HEK293 (cell line): ENCODE results near the gene CFAP97.

Source experiments
- BCL11B ChIP-seq: fragments of 450-650 bp; formaldehyde crosslinking; IDR thresholded peaks from 2 replicates; pipeline ENCODE4 v1.5.1; 2016; ENCODE audit warnings: low read depth, missing biosample characterization, missing genetic modification characterization
- ELK4 ChIP-seq: IDR thresholded peaks from 2 replicates; pipeline ENCODE4 v1.6.1; 2011; ENCODE audit warnings: mild to moderate bottlenecking, low read depth, low read length, borderline replicate concordance
- HIC1 ChIP-seq: fragments of 450-650 bp; formaldehyde crosslinking; IDR thresholded peaks from 2 replicates; pipeline ENCODE4 v1.5.1; 2016; ENCODE audit warnings: missing biosample characterization, missing genetic modification characterization
- HOXC10 ChIP-seq: sonication (generic); formaldehyde crosslinking; IDR thresholded peaks from 2 replicates; pipeline ENCODE4 v1.8.1; 2023; ENCODE audit warnings: mild to moderate bottlenecking, missing genetic modification reagents
- KLF1 ChIP-seq: fragments of 450-650 bp; formaldehyde crosslinking; IDR thresholded peaks from 2 replicates; pipeline ENCODE4 v1.5.1; 2016; ENCODE audit warnings: missing biosample characterization, missing genetic modification characterization
- KLF10 ChIP-seq: fragments of 450-650 bp; IDR thresholded peaks from 2 replicates; pipeline ENCODE4 v1.5.1; 2018; ENCODE audit warnings: missing biosample characterization, mild to moderate bottlenecking, missing genetic modification characterization
- MEIS1 ChIP-seq: sonication (generic); formaldehyde crosslinking; IDR thresholded peaks from 2 replicates; pipeline ENCODE4 v1.8.1; 2022; ENCODE audit warnings: missing genetic modification reagents, mild to moderate bottlenecking, borderline replicate concordance
- REST ChIP-seq: fragments of 450-650 bp; formaldehyde crosslinking; IDR thresholded peaks from 2 replicates; pipeline ENCODE4 v1.5.1; 2016; ENCODE audit warnings: missing biosample characterization, missing genetic modification characterization
- TCF7L2 ChIP-seq: IDR thresholded peaks from 2 replicates; pipeline ENCODE4 v1.6.1; 2011; ENCODE audit warnings: low read depth, mild to moderate bottlenecking, inconsistent platforms, low read length, moderate library complexity, borderline replicate concordance
- WT1 ChIP-seq: fragments of 450-650 bp; formaldehyde crosslinking; IDR thresholded peaks from 2 replicates; pipeline ENCODE4 v1.5.1; 2016; ENCODE audit warnings: missing biosample characterization, missing genetic modification characterization
- ZBTB8A ChIP-seq: fragments of 450-650 bp; formaldehyde crosslinking; IDR thresholded peaks from 2 replicates; pipeline ENCODE4 v1.5.1; 2016; ENCODE audit warnings: missing biosample characterization, missing genetic modification characterization
- ZFHX2 ChIP-seq: fragments of 450-650 bp; formaldehyde crosslinking; conservative IDR thresholded peaks from 2 replicates; pipeline ENCODE4 v1.5.1; 2016; ENCODE audit warnings: missing biosample characterization, missing genetic modification characterization
- ZNF114 ChIP-seq: fragments of 450-650 bp; formaldehyde crosslinking; IDR thresholded peaks from 2 replicates; pipeline ENCODE4 v1.5.0; 2017; ENCODE audit warnings: missing biosample characterization, missing genetic modification characterization
- ZNF184 ChIP-seq: fragments of 450-650 bp; IDR thresholded peaks from 2 replicates; pipeline ENCODE4 v1.5.1; 2018; ENCODE audit warnings: missing biosample characterization, mild to moderate bottlenecking, missing genetic modification characterization
- ZNF202 ChIP-seq: fragments of 450-650 bp; formaldehyde crosslinking; IDR thresholded peaks from 2 replicates; pipeline ENCODE4 v1.5.1; 2016; ENCODE audit warnings: missing biosample characterization, missing genetic modification characterization, borderline replicate concordance
- ZNF214 ChIP-seq: fragments of 450-650 bp; formaldehyde crosslinking; IDR thresholded peaks from 2 replicates; pipeline ENCODE4 v1.5.1; 2017; ENCODE audit warnings: missing biosample characterization, mild to moderate bottlenecking, missing genetic modification characterization, borderline replicate concordance
- ZNF239 ChIP-seq: fragments of 450-650 bp; formaldehyde crosslinking; IDR thresholded peaks from 2 replicates; pipeline ENCODE4 v1.5.1; 2016; ENCODE audit warnings: missing biosample characterization, missing genetic modification characterization
- ZNF513 ChIP-seq: fragments of 450-650 bp; IDR thresholded peaks from 2 replicates; pipeline ENCODE4 v1.5.1; 2018; ENCODE audit warnings: missing biosample characterization, missing genetic modification characterization
- ZNF561 ChIP-seq: fragments of 450-650 bp; IDR thresholded peaks from 2 replicates; pipeline ENCODE4 v1.5.1; 2018; ENCODE audit warnings: missing biosample characterization, missing genetic modification characterization, borderline replicate concordance
- ZNF664 ChIP-seq: fragments of 450-650 bp; formaldehyde crosslinking; IDR thresholded peaks from 2 replicates; pipeline ENCODE4 v1.5.1; 2016; ENCODE audit warnings: missing biosample characterization, missing genetic modification characterization
- ZNF670 ChIP-seq: fragments of 450-650 bp; formaldehyde crosslinking; IDR thresholded peaks from 2 replicates; pipeline ENCODE4 v1.5.1; 2016; ENCODE audit warnings: missing biosample characterization, missing genetic modification characterization, low read depth
- ZNF830 ChIP-seq: fragments of 450-650 bp; IDR thresholded peaks from 2 replicates; pipeline ENCODE4 v1.5.0; 2018; ENCODE audit warnings: missing biosample characterization, missing genetic modification characterization, low read depth, mild to moderate bottlenecking, moderate library complexity
- ZNF843 ChIP-seq: fragments of 450-650 bp; formaldehyde crosslinking; IDR thresholded peaks from 2 replicates; pipeline ENCODE4 v1.5.1; 2016; ENCODE audit warnings: missing biosample characterization, missing genetic modification characterization
- ZXDB ChIP-seq: fragments of 450-650 bp; formaldehyde crosslinking; IDR thresholded peaks from 2 replicates; pipeline ENCODE4 v1.5.1; 2016; ENCODE audit warnings: missing biosample characterization, missing genetic modification characterization
- TF ChIP-seq, protein P1 (sequence below): fragments of 450-650 bp; formaldehyde crosslinking; IDR thresholded peaks from 2 replicates; pipeline ENCODE4 v1.5.1; 2016; ENCODE audit warnings: missing biosample characterization, missing genetic modification characterization
- TF ChIP-seq, protein P2 (sequence below): fragments of 450-650 bp; formaldehyde crosslinking; IDR thresholded peaks from 2 replicates; pipeline ENCODE4 v1.5.1; 2016; ENCODE audit warnings: missing biosample characterization, missing genetic modification characterization

CFAP97 gene

DNA sequence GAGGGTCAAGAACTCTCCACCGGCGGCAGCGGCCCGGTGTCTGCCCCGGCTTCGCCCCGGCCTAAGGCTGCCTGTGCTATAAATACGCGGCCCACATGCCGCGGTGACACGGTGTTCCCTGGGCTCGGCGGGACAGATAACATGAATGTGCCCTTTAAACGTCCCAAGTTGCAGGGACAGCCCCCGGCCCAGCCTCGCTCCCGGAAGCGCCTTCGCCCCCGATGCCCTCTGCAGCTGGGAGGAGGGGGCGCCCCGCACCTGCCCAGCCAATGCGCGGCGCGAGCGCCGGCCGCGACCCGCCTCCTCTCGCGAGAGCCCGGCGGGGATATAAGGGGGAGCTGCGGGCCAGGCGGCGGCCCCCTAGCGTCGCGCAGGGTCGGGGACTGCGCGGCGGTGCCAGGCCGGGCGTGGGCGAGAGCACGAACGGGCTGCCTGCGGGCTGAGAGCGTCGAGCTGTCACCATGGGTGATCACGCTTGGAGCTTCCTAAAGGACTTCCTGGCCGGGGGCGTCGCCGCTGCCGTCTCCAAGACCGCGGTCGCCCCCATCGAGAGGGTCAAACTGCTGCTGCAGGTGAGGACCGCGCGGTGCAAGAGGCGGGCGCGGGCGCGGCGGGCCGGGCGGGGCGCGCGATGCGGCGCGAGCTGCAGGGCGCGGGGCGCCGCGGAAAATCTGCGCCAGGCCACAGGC is 60.7 kb downstream of the CFAP97 start, which contains the start of gene SLC25A4 (continued):
- TF ChIP-seq ZNF561 (tag by site-specific recombination) (peak; percentile 85; the same call in 1 of the 2 replicates), ZNF239 (no peak), TCF7L2 (no peak), ELK4 (no peak; the same call in 1 of the 2 replicates), ZNF184 (no peak), ZNF664 (tag by site-specific recombination) (no peak), KLF1 (tag by site-specific recombination) (no peak), ZNF670 (no peak), WT1 (no peak), HOXC10 (CRISPR knock-in tag) (no peak), ZNF843 (tag by site-specific recombination) (no peak), BCL11B (tag by site-specific recombination) (peak; percentile 27; the same call in 1 of the 2 replicates), ZNF214 (tag by site-specific recombination) (no peak), KLF10 (tag by site-specific recombination) (peak; percentile 62; the same call in 1 of the 2 replicates), ZFHX2 (tag by site-specific recombination) (peak; percentile 82), ZNF830 (tag by site-specific recombination) (no peak), ZXDB (tag by site-specific recombination) (peak; percentile 75), REST (tag by site-specific recombination) (no peak), MEIS1 (no peak), ZBTB8A (tag by site-specific recombination) (peak; percentile 93), ZNF513 (tag by site-specific recombination) (no peak), ZNF114 (no peak), HIC1 (tag by site-specific recombination) (peak; percentile 96), ZNF202 (tag by site-specific recombination) (no peak)
- TF ChIP-seq, protein P1, sequence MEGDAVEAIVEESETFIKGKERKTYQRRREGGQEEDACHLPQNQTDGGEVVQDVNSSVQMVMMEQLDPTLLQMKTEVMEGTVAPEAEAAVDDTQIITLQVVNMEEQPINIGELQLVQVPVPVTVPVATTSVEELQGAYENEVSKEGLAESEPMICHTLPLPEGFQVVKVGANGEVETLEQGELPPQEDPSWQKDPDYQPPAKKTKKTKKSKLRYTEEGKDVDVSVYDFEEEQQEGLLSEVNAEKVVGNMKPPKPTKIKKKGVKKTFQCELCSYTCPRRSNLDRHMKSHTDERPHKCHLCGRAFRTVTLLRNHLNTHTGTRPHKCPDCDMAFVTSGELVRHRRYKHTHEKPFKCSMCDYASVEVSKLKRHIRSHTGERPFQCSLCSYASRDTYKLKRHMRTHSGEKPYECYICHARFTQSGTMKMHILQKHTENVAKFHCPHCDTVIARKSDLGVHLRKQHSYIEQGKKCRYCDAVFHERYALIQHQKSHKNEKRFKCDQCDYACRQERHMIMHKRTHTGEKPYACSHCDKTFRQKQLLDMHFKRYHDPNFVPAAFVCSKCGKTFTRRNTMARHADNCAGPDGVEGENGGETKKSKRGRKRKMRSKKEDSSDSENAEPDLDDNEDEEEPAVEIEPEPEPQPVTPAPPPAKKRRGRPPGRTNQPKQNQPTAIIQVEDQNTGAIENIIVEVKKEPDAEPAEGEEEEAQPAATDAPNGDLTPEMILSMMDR (tag by site-specific recombination) = peak; percentile 52
- TF ChIP-seq, protein P2, sequence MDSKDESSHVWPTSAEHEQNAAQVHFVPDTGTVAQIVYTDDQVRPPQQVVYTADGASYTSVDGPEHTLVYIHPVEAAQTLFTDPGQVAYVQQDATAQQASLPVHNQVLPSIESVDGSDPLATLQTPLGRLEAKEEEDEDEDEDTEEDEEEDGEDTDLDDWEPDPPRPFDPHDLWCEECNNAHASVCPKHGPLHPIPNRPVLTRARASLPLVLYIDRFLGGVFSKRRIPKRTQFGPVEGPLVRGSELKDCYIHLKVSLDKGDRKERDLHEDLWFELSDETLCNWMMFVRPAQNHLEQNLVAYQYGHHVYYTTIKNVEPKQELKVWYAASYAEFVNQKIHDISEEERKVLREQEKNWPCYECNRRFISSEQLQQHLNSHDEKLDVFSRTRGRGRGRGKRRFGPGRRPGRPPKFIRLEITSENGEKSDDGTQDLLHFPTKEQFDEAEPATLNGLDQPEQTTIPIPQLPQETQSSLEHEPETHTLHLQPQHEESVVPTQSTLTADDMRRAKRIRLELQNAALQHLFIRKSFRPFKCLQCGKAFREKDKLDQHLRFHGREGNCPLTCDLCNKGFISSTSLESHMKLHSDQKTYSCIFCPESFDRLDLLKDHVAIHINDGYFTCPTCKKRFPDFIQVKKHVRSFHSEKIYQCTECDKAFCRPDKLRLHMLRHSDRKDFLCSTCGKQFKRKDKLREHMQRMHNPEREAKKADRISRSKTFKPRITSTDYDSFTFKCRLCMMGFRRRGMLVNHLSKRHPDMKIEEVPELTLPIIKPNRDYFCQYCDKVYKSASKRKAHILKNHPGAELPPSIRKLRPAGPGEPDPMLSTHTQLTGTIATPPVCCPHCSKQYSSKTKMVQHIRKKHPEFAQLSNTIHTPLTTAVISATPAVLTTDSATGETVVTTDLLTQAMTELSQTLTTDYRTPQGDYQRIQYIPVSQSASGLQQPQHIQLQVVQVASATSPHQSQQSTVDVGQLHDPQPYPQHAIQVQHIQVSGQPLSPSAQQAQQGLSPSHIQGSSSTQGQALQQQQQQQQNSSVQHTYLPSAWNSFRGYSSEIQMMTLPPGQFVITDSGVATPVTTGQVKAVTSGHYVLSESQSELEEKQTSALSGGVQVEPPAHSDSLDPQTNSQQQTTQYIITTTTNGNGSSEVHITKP (tag by site-specific recombination) = no peak
